Measurements from ENCODE around the gene TSFM. TPM values are rescaled to one million over a fixed set of nuclear protein-coding genes. Genes with fewer than 3 reads are reported as not detected.
A peak's percentile ranks its signal among the peaks of the same experiment; 100 is the strongest.

The TSFM gene
- total and polyA plus RNA-seq, 2 of the 13 experiments (the other 11 are each of a cell fraction or from before 2014, with no cell fraction given): 29.8 to 68.3 TPM

DNA sequence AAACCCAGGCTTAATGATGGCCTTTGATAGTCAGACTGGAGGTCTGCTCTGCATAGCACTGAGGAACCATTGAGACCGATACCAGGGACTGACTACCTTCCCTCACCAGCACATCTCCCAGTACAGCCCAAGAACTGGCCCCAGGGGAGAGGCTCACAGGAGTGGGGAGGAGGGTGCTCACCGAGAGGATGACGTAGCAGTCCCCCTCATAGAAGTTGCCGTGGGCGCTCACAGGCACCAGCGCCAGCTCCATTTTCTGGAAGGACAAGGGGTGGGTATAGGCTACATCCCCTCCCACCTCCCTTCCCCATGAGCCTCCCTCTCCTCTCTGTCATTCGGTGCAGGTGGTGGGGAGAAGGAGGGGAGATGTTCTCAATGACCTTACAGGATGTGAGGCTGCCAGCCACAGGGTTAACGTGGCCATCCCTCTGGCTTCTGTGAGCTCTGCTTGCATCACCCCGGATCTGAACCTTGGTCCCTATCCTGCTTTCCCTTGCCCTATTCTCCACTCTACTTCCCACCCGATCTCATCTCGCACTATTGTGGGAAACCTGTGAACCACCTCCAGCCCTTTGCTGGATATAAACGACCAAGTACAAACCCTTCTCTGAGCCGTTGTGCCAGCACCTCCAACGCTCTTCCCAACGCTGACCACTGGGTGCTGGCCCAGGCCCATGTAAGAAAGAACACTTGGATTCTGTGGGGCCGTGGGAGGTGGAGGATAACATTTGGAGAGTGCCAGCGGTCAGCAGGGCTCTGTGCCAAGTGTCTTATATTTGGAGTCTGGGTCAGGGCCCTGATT, 31.6 kb downstream of the TSFM start (continued):
- TF ChIP-seq ZNF772 (CRISPR knock-in tag; IDR thresholded peaks at IDR 0.05): no peak
- no peak for TF ChIP-seq FOSL1 (CRISPR knock-in tag; IDR thresholded peaks at IDR 0.05; ENCODE audit: borderline replicate concordance)
- TF ChIP-seq ZNF660 (CRISPR knock-in tag; IDR thresholded peaks at IDR 0.05; ENCODE audit: borderline replicate concordance, low read depth): no peak
- no peak for TF ChIP-seq TCF7L2 (IDR thresholded peaks at IDR 0.05; ENCODE audit: low read depth, low read length)
- no peak for TF ChIP-seq KLF12 (CRISPR knock-in tag; IDR thresholded peaks at IDR 0.05; ENCODE audit: borderline replicate concordance)
- no peak for TF ChIP-seq NCOA1 (CRISPR knock-in tag; IDR thresholded peaks at IDR 0.05)
- TF ChIP-seq RFX1 (IDR thresholded peaks at IDR 0.05): no peak
- TF ChIP-seq HNF4A (CRISPR knock-in tag; IDR thresholded peaks at IDR 0.05): peak; percentile 92
- TF ChIP-seq CC2D1A (CRISPR knock-in tag; IDR thresholded peaks at IDR 0.05): no peak
- no peak for TF ChIP-seq U2AF2 (IDR thresholded peaks at IDR 0.05; ENCODE audit: low read depth, low read length)
- no peak for TF ChIP-seq FOXJ3 (CRISPR knock-in tag; IDR thresholded peaks at IDR 0.05; ENCODE audit: borderline replicate concordance)
- no peak for TF ChIP-seq TBP (CRISPR knock-in tag; IDR thresholded peaks at IDR 0.05)
- TF ChIP-seq CCDC6 (CRISPR knock-in tag; IDR thresholded peaks at IDR 0.05): no peak; the same call in 1 of the 2 replicates
- TF ChIP-seq SSRP1 (CRISPR knock-in tag; IDR thresholded peaks at IDR 0.05): no peak
- TF ChIP-seq JUNB (CRISPR knock-in tag; IDR thresholded peaks at IDR 0.05; ENCODE audit: borderline replicate concordance): no peak
- peak; percentile 35; the same call in 1 of the 2 replicates for TF ChIP-seq FOXK1 (CRISPR knock-in tag; IDR thresholded peaks at IDR 0.05; ENCODE audit: borderline replicate concordance, low read depth)
- TF ChIP-seq CBFB (CRISPR knock-in tag; IDR thresholded peaks at IDR 0.05): no peak
- no peak for TF ChIP-seq ZNF703 (CRISPR knock-in tag; IDR thresholded peaks at IDR 0.05; ENCODE audit: borderline replicate concordance)
- TF ChIP-seq CHD2 (IDR thresholded peaks at IDR 0.05; ENCODE audit: low read depth, low read length): peak; percentile 73
- TF ChIP-seq GFI1 (CRISPR knock-in tag; IDR thresholded peaks at IDR 0.05; ENCODE audit: borderline replicate concordance): no peak
- TF ChIP-seq HES4 (CRISPR knock-in tag; IDR thresholded peaks at IDR 0.05; ENCODE audit: borderline replicate concordance): no peak
- TF ChIP-seq ZNF232 (CRISPR knock-in tag; IDR thresholded peaks at IDR 0.05; ENCODE audit: borderline replicate concordance): no peak
- TF ChIP-seq, protein P1, sequence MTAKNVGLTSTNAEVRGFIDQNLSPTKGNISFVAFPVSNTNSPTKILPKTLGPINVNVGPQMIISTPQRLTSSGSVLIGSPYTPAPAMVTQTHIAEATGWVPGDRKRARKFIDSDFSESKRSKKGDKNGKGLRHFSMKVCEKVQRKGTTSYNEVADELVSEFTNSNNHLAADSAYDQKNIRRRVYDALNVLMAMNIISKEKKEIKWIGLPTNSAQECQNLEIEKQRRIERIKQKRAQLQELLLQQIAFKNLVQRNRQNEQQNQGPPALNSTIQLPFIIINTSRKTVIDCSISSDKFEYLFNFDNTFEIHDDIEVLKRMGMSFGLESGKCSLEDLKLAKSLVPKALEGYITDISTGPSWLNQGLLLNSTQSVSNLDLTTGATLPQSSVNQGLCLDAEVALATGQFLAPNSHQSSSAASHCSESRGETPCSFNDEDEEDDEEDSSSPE (CRISPR knock-in tag; IDR thresholded peaks at IDR 0.05): no peak
- TF ChIP-seq, protein P2, sequence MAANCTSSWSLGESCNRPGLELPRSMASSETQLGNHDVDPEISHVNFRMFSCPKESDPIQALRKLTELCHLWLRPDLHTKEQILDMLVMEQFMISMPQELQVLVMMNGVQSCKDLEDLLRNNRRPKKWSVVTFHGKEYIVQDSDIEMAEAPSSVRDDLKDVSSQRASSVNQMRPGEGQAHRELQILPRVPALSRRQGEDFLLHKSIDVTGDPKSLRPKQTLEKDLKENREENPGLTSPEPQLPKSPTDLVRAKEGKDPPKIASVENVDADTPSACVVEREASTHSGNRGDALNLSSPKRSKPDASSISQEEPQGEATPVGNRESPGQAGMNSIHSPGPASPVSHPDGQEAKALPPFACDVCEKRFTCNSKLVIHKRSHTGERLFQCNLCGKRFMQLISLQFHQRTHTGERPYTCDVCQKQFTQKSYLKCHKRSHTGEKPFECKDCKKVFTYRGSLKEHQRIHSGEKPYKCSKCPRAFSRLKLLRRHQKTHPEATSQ (CRISPR knock-in tag; IDR thresholded peaks at IDR 0.05; ENCODE audit: borderline replicate concordance): no peak
- no peak for TF ChIP-seq ZNF468 (CRISPR knock-in tag; IDR thresholded peaks at IDR 0.05)
- TF ChIP-seq PLRG1 (conservative IDR thresholded peaks at IDR 0.05): no peak
- TF ChIP-seq KDM1A (CRISPR knock-in tag; IDR thresholded peaks at IDR 0.05): peak; percentile 47; the same call in 1 of the 2 replicates
- TF ChIP-seq SNAI1 (CRISPR knock-in tag; IDR thresholded peaks at IDR 0.05; ENCODE audit: borderline replicate concordance): no peak
- TF ChIP-seq, protein P3, sequence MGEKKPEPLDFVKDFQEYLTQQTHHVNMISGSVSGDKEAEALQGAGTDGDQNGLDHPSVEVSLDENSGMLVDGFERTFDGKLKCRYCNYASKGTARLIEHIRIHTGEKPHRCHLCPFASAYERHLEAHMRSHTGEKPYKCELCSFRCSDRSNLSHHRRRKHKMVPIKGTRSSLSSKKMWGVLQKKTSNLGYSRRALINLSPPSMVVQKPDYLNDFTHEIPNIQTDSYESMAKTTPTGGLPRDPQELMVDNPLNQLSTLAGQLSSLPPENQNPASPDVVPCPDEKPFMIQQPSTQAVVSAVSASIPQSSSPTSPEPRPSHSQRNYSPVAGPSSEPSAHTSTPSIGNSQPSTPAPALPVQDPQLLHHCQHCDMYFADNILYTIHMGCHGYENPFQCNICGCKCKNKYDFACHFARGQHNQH (CRISPR knock-in tag; IDR thresholded peaks at IDR 0.05): 0 out of 2 replicates have a peak, but pooled peaks have one; percentile 43
- TF ChIP-seq ISX (CRISPR knock-in tag; conservative IDR thresholded peaks at IDR 0.05): no peak
